Measurements from ENCODE around the gene LMF1.

- TF ChIP-seq MIER2 (CRISPR knock-in tag; IDR thresholded peaks at IDR 0.05): no peak
- TF ChIP-seq, protein P1, sequence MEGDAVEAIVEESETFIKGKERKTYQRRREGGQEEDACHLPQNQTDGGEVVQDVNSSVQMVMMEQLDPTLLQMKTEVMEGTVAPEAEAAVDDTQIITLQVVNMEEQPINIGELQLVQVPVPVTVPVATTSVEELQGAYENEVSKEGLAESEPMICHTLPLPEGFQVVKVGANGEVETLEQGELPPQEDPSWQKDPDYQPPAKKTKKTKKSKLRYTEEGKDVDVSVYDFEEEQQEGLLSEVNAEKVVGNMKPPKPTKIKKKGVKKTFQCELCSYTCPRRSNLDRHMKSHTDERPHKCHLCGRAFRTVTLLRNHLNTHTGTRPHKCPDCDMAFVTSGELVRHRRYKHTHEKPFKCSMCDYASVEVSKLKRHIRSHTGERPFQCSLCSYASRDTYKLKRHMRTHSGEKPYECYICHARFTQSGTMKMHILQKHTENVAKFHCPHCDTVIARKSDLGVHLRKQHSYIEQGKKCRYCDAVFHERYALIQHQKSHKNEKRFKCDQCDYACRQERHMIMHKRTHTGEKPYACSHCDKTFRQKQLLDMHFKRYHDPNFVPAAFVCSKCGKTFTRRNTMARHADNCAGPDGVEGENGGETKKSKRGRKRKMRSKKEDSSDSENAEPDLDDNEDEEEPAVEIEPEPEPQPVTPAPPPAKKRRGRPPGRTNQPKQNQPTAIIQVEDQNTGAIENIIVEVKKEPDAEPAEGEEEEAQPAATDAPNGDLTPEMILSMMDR (CRISPR knock-in tag; IDR thresholded peaks at IDR 0.05): no peak
Observed at GRCh38 chr16:852451-853185, 118.2 kb downstream of the LMF1 start.

All from HepG2 (cell line).